Measurements from ENCODE around the gene KCMF1. TPM values are rescaled to one million over a fixed set of nuclear protein-coding genes. Genes with fewer than 3 reads are reported as not detected.
A peak's percentile ranks its signal among the peaks of the same experiment; 100 is the strongest.

Gene KCMF1
- total and polyA plus RNA-seq, 9 of the 15 experiments (the other 6 are each of a cell fraction or from before 2014, with no cell fraction given): 6.8 to 88.2 (median 46.5) TPM

DNA sequence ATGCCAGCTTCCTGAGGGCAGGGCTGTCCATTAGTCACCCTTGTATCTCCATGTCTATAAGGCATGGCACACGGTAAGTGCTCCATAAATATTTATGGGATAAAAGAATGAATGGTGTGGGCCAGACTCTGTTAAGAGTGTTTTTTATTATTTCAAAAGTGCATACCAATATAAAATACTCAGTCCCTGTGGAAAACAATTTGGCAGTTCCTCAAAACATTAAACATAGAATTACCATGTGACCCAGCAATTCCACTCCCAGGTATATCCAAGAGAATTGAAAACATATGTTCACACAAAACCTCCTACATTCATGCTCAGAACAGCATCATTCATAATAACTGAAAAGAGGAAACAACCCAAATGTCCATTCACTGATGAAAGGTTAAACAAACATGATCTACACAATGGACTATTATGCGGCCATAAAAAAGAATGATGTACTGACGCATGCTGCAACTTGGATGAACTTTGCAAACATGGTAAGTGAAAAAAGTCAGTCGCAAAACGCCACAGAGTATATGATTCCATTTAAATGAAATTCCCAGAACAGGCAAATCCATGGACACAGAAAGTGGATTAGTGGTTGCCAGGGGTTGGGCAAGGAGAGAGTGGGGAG is 93.1 kb downstream of the KCMF1 start:
- H3K4me2 ChIP-seq (ENCODE audit: insufficient read depth, low read length): no peak overlapping the region
- H3K9me1 ChIP-seq (ENCODE audit: control insufficient read depth, insufficient read depth, low read length): no peaks in the 10 kb centered on the region
- H3K27me3 ChIP-seq (ENCODE audit: control insufficient read depth in 2 of 2, insufficient read depth in 2 of 2, low read length in 2 of 2): peaks cover 9 to 34% of the 10 kb centered on the region in 2 experiments
- no peak for ATAC-seq
- no peak for FAIRE-seq
- TF ChIP-seq, protein P1, sequence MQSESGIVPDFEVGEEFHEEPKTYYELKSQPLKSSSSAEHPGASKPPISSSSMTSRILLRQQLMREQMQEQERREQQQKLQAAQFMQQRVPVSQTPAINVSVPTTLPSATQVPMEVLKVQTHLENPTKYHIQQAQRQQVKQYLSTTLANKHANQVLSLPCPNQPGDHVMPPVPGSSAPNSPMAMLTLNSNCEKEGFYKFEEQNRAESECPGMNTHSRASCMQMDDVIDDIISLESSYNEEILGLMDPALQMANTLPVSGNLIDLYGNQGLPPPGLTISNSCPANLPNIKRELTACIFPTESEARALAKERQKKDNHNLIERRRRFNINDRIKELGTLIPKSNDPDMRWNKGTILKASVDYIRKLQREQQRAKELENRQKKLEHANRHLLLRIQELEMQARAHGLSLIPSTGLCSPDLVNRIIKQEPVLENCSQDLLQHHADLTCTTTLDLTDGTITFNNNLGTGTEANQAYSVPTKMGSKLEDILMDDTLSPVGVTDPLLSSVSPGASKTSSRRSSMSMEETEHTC (IDR thresholded peaks at IDR 0.05): no peak
- TF ChIP-seq ZNF146 (CRISPR knock-in tag; IDR thresholded peaks at IDR 0.05; ENCODE audit: unreplicated experiment) (peak; percentile 57), PRMT5 (CRISPR knock-in tag; IDR thresholded peaks at IDR 0.05) (no peak)
- 21% methylated on average over 5 of the region's 5 CpGs for WGBS (ENCODE audit: insufficient coverage, low coverage, missing lambda C conversion rate)
- no peak overlapping the region for H3K9ac ChIP-seq (ENCODE audit: insufficient read depth in 1 of 2, low read depth in 2 of 2, low read length in 2 of 2)
- H3K27ac ChIP-seq (ENCODE audit: extremely low read depth, low read depth, low read length): no peak overlapping the region
- H2AFZ ChIP-seq (ENCODE audit: low read depth, low read length): no peak overlapping the region
- POLR2A ChIA-PET: no interaction called here
- CTCF ChIA-PET (ENCODE audit: low intra/inter-chr PET ratio): interaction anchor here (0.7 kb wide), 1 partner anchor 231 kb away, joined by 3 read pairs; no protein-coding TSS in a partner anchor
- in situ Hi-C loops (cut with MboI) (no loop called here), intact Hi-C loops (cut with micrococcal nuclease) (no loop called here)
- no peaks in the 10 kb centered on the region for H3K79me2 ChIP-seq (ENCODE audit: control insufficient read depth, insufficient read depth, low read length)
- H4K20me1 ChIP-seq (replicated peaks; ENCODE audit: control insufficient read depth, insufficient read depth, low read length): no peaks in the 10 kb centered on the region
- H3K4me3 ChIP-seq: no peak overlapping the region
- DNase-seq (ENCODE audit: extremely low read depth in 1 of 4, low spot score in 3 of 4): no peak
- no TSS peak for BruUV-seq (replicated peaks)
- no peaks in the 10 kb centered on the region for H3K36me3 ChIP-seq (ENCODE audit: control insufficient read depth, insufficient read depth, low read length)
- H3K4me1 ChIP-seq (replicated peaks in 1 of 2; ENCODE audit: control insufficient read depth in 2 of 2, insufficient read depth in 2 of 2, low read length in 2 of 2): peaks cover 2 to 7% of the 10 kb centered on the region in 2 experiments; a peak in 3 of 5 replicates
- no peaks in the 10 kb centered on the region for H3K9me3 ChIP-seq (replicated peaks; ENCODE audit: control insufficient read depth, insufficient read depth, low read depth, low read length)

Measured in K562 (cell line).